ENCODE data around the gene CUEDC2. TPM values are rescaled to one million over a fixed set of nuclear protein-coding genes. Genes with fewer than 3 reads are reported as not detected.

Gene CUEDC2
- polyA plus RNA-seq, 4 donors: 23.3 to 43.8 (median 30.0) TPM

DNA sequence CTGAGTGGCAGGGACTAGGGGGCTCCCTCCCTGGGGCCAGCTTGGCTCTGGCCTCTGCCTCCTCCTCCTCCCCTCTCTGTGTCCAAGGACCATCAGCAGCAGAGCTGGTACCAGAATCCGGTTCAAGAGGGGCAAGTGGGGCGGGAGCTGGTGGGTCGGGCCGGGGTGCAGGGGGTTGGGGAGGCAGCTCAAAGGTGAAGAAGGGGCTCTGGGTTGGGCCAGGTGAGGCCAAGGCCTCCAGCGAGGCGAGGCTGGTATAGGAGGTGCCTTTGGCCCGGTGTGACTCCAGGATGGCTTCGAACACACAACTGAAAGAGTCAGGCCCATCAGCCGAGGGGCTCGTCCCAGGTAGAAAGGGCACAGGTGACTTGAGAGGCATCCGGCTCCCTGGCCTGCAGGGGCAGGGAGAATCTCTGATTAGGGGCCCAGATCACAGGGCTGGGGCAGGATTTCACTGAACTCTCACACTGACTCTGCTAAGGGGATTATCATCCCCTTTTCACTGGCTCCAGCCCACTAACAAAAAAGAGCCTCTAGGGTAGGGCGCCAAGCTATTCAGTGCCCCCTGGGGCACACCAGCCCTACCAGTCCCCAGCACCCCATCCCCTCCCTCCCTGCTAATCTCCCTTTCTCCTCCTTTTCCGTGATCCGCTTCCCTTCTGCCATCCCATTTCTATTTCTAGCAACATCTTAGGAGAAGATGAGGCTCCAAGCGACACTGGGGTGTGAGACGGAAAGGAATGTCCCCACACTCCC lies 18.4 kb downstream of the CUEDC2 start:
- WGBS, 3 donors: 69 to 82% (median 81%) methylated on average over 16 of the region's 16 CpGs

DNA sequence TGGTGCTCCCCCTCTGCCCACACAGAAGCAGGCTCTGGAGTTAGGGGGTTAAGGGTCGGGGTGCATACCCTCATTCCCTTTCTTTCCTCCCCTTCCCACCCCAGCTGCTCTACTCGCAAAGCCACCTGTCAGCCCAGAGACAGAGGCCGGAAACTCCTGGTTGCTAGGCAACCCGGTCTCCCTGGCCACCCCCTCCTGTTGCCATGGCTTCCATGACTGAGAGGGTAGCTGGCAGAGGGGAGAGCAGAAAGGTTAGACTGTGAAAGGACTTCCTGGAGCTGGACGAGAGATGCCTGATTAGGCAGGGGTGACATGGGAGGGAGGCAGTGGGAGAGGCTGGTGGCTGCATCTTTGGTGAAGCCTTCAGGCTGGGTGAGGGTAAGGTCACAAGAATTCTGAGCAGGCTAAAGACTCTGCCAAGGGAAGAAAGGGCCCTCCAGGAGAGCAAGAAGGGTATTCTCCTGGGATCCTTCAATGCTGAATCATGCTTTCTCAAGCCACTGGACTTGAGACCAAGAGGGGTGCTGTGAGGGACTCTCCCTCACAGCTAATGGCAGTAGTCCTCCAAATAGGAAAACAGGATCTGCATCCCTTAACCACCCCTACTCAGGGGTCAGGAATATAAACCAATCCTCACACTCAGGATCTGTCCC lies 19.2 kb downstream of the CUEDC2 start:
- no peak for FAIRE-seq
- Histone ChIP-seq H3K27me3 (ENCODE audit: control insufficient read depth in 3 of 3, insufficient read depth in 3 of 3, low read length in 3 of 3) (peaks cover 21 to 64% (median 27%) of the 10 kb centered on the region in 3 donors), H3K4me3 (ENCODE audit: low read depth in 1 of 3, low read length in 3 of 3) (no peak overlapping the region), H3K36me3 (ENCODE audit: control insufficient read depth in 3 of 3, insufficient read depth in 2 of 3, low read depth in 1 of 3, low read length in 3 of 3) (peaks cover 0 to 44% (median 0%) of the 10 kb centered on the region in 3 donors), H3K4me1 (ENCODE audit: control insufficient read depth in 3 of 3, insufficient read depth in 2 of 3, low read depth in 1 of 3, low read length in 2 of 3) (peaks cover 0 to 59% (median 0%) of the 10 kb centered on the region in 3 donors), H3K27ac (ENCODE audit: low read depth in 1 of 3, low read length in 2 of 3) (no peak overlapping the region), H3K9me3 (ENCODE audit: control insufficient read depth in 2 of 2, insufficient read depth in 1 of 2, low read depth in 1 of 2, low read length in 1 of 2) (no peaks in the 10 kb centered on the region)
- DNase-seq: no peak
- WGBS, 3 donors: 9 to 15% (median 11%) methylated on average over 5 of the region's 5 CpGs

More for the DNA sequence above, 18.4 kb downstream of the CUEDC2 start:
- Histone ChIP-seq H3K27ac (ENCODE audit: low read depth in 1 of 3, low read length in 2 of 3) (no peak overlapping the region), H3K4me1 (ENCODE audit: control insufficient read depth in 3 of 3, insufficient read depth in 2 of 3, low read depth in 1 of 3, low read length in 2 of 3) (peaks cover 0 to 62% (median 0%) of the 10 kb centered on the region in 3 donors), H3K36me3 (ENCODE audit: control insufficient read depth in 3 of 3, insufficient read depth in 2 of 3, low read depth in 1 of 3, low read length in 3 of 3) (peaks cover 0 to 41% (median 0%) of the 10 kb centered on the region in 3 donors), H3K27me3 (ENCODE audit: control insufficient read depth in 3 of 3, insufficient read depth in 3 of 3, low read length in 3 of 3) (peaks cover 22 to 65% (median 23%) of the 10 kb centered on the region in 3 donors), H3K9me3 (ENCODE audit: control insufficient read depth in 2 of 2, insufficient read depth in 1 of 2, low read depth in 1 of 2, low read length in 1 of 2) (no peaks in the 10 kb centered on the region), H3K4me3 (ENCODE audit: low read depth in 1 of 3, low read length in 3 of 3) (peak overlapping the region in 1 of 3 donors; percentile 51)
- FAIRE-seq (no peak), DNase-seq (no peak)

DNA sequence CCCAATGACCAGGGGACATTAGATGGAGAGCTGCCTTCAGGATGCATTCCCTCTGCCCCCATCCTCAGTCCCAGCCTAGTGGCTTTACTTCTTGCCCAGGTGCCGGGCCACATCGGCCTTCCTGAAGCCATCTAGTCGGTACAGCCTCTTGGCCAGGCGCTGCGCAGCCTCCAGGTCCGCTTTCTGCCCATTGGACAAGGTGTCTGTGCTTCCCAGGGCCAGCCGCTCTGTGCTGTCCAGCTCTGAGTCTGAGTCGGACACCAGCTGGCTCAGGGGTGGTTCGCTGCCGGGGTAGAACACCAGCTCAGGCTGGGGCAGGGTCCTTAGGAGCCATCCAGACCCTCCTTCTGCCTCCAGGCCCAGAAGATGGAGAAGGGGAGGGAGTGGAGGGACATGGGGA lies 20.1 kb downstream of the CUEDC2 start:
- 90 to 92% (median 91%) methylated on average over 10 of the region's 10 CpGs for WGBS, 3 donors
- no peaks in the 10 kb centered on the region for H3K9me3 ChIP-seq (ENCODE audit: control insufficient read depth in 2 of 2, insufficient read depth in 1 of 2, low read depth in 1 of 2, low read length in 1 of 2)
- FAIRE-seq: no peak
- H3K27me3 ChIP-seq (ENCODE audit: control insufficient read depth in 3 of 3, insufficient read depth in 3 of 3, low read length in 3 of 3): peaks cover 24 to 72% (median 31%) of the 10 kb centered on the region in 3 donors
- H3K27ac ChIP-seq (ENCODE audit: low read depth in 1 of 3, low read length in 2 of 3): no peak overlapping the region
- no peak overlapping the region for H3K4me3 ChIP-seq (ENCODE audit: low read depth in 1 of 3, low read length in 3 of 3)
- peaks cover 0 to 52% (median 0%) of the 10 kb centered on the region in 3 donors for H3K4me1 ChIP-seq (ENCODE audit: control insufficient read depth in 3 of 3, insufficient read depth in 2 of 3, low read depth in 1 of 3, low read length in 2 of 3)
- peaks cover 0 to 50% (median 0%) of the 10 kb centered on the region in 3 donors for H3K36me3 ChIP-seq (ENCODE audit: control insufficient read depth in 3 of 3, insufficient read depth in 2 of 3, low read depth in 1 of 3, low read length in 3 of 3)
- DNase-seq: no peak

DNA sequence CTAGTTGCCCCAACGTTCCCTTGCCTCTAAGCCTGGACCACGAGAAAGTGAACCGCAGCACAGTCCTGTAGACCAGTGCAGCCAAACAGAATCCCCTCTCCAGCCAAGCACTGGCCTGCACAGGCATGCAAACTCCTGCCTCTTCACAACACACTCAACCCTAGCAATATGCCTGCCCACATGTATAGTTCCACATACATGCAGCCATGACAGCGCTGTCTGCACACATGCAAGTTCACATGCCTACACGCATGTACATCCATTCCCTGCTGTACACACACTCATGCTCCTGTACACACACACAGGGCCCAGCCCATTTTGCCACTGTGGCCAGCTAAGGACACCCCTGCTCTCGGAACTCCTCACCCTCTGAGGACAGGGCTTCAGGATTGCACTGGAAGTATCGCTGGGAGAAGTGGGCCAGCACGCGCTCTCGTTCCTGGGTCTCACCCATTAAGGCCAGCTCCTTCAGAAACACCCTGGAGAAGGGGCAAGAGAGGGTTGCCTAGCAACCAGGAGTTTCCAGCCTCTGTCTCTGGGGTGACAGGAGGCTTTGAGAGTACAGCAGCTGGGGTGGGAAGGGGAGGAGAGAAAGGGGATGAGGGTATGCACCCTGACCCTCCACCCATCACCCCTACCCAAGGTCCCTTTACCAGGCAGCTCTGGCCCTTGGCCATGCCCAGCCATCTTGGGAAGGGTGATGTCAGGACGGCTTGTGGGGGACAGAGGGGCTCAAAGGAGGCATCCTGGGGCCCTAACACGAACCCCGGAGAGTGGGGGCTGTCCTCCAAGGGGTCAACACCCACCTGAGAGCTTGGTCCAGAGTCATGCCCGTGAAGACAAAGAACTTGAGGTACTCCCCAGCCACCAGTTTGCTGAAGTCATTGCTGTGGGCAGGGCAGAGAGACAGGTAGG lies 20.8 kb downstream of the CUEDC2 start:
- Histone ChIP-seq H3K27ac (ENCODE audit: low read depth in 1 of 3, low read length in 2 of 3) (peak overlapping the region in 1 of 3 donors; percentile 77), H3K4me1 (ENCODE audit: control insufficient read depth in 3 of 3, insufficient read depth in 2 of 3, low read depth in 1 of 3, low read length in 2 of 3) (peaks cover 0 to 45% (median 0%) of the 10 kb centered on the region in 3 donors), H3K36me3 (ENCODE audit: control insufficient read depth in 3 of 3, insufficient read depth in 2 of 3, low read depth in 1 of 3, low read length in 3 of 3) (peaks cover 0 to 51% (median 0%) of the 10 kb centered on the region in 3 donors), H3K27me3 (ENCODE audit: control insufficient read depth in 3 of 3, insufficient read depth in 3 of 3, low read length in 3 of 3) (peaks cover 24 to 72% (median 31%) of the 10 kb centered on the region in 3 donors), H3K4me3 (ENCODE audit: low read depth in 1 of 3, low read length in 3 of 3) (no peak overlapping the region), H3K9me3 (ENCODE audit: control insufficient read depth in 2 of 2, insufficient read depth in 1 of 2, low read depth in 1 of 2, low read length in 1 of 2) (no peaks in the 10 kb centered on the region)
- FAIRE-seq (no peak), DNase-seq (no peak)
- WGBS, 3 donors: 74 to 84% (median 82%) methylated on average over 14 of the region's 14 CpGs

DNA sequence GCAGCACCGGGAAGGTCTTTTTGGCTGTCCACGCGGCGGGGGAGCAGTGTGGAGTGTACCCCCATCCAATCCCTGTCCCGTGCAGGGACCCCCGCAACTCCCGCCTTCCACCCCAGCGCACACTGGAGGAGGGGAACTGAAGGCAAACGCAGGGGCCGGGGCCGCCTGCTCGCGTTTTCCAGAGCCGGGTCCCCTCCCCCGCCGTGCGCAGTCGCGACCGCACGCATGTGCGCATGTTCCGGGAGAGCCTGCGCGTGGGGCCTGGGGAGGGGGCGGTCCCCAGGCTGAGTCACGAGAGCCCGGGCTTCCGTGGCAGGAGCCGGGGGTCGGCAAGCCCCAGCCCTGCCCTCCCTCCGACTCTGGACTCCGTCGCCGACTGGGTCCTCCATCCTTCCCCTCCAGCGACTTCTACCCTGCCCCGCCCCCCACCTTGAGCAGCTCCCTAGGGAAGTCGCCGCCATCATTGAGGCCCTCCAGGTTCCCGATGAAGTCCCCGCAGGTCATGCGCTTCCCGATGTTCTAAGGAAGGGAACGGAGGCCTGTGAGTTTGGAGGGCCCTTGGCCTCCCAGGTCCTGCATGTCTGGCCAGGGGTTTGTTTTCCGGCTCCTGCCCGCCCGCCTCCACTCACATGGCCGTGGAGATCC lies 21.8 kb downstream of the CUEDC2 start:
- 2 to 8% (median 2%) methylated on average over 40 to 48 of the region's 48 CpGs for WGBS, 3 donors
- peak overlapping the region in 1 of 3 donors; percentile 77 for H3K27ac ChIP-seq (ENCODE audit: low read depth in 1 of 3, low read length in 2 of 3)
- peaks cover 0 to 42% (median 0%) of the 10 kb centered on the region in 3 donors for H3K4me1 ChIP-seq (ENCODE audit: control insufficient read depth in 3 of 3, insufficient read depth in 2 of 3, low read depth in 1 of 3, low read length in 2 of 3)
- H3K36me3 ChIP-seq (ENCODE audit: control insufficient read depth in 3 of 3, insufficient read depth in 2 of 3, low read depth in 1 of 3, low read length in 3 of 3): peaks cover 0 to 54% (median 0%) of the 10 kb centered on the region in 3 donors
- no peak for FAIRE-seq
- H3K4me3 ChIP-seq (ENCODE audit: low read depth in 1 of 3, low read length in 3 of 3): peak overlapping the region in 2 of 3 donors; percentile 23 to 38
- H3K27me3 ChIP-seq (ENCODE audit: control insufficient read depth in 3 of 3, insufficient read depth in 3 of 3, low read length in 3 of 3): peaks cover 24 to 72% (median 31%) of the 10 kb centered on the region in 3 donors
- peak in 1 of 2 donors; percentile 52 for DNase-seq
- no peaks in the 10 kb centered on the region for H3K9me3 ChIP-seq (ENCODE audit: control insufficient read depth in 2 of 2, insufficient read depth in 1 of 2, low read depth in 1 of 2, low read length in 1 of 2)

DNA sequence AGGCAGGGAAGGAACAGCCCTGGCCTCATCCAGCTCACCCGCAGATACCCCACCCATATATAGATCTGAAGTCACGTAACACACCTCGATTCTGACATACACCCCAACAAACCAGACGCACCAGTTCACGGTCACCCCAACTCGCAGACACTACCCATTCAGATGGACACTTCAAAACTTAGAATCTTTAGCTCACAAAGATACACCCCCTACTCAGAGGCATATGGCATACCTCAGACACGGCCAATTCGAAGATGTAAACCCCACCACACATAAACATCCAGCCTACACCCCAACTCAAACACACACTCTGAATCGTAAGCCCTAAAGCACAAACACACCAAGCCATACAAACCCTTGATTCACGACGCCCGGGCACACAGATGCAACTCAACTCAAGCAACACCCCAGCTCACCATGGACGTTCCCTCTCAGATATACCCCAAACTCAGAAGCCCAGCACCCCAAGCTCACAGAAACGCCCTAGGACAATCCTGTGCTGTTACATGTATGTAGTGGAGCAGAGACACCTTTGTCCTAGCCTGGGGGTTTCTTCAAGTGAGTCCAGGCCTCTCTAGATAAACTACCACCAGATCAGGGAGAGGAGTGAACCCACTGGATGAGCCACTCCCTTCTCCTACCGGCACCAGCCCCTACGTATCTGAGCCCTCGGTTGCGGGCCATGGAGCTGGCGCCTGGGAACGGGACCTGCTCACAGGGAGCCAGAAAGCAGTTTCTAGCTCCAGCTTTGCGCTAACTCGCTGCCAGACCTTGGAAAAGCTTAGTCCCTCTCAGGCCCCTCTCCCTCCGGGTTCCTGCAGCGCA lies 22.6 kb downstream of the CUEDC2 start:
- WGBS, 3 donors: 21 to 27% (median 26%) methylated on average over 23 to 24 of the region's 24 CpGs
- FAIRE-seq (no peak), DNase-seq (peak in 1 of 2 donors; percentile 35)
- Histone ChIP-seq H3K4me3 (ENCODE audit: low read depth in 1 of 3, low read length in 3 of 3) (peak overlapping the region in 2 of 3 donors; percentile 38 to 52), H3K9me3 (ENCODE audit: control insufficient read depth in 2 of 2, insufficient read depth in 1 of 2, low read depth in 1 of 2, low read length in 1 of 2) (no peaks in the 10 kb centered on the region), H3K4me1 (ENCODE audit: control insufficient read depth in 3 of 3, insufficient read depth in 2 of 3, low read depth in 1 of 3, low read length in 2 of 3) (peaks cover 0 to 42% (median 0%) of the 10 kb centered on the region in 3 donors), H3K36me3 (ENCODE audit: control insufficient read depth in 3 of 3, insufficient read depth in 2 of 3, low read depth in 1 of 3, low read length in 3 of 3) (peaks cover 0 to 62% (median 0%) of the 10 kb centered on the region in 3 donors), H3K27me3 (ENCODE audit: control insufficient read depth in 3 of 3, insufficient read depth in 3 of 3, low read length in 3 of 3) (peaks cover 24 to 66% (median 31%) of the 10 kb centered on the region in 3 donors), H3K27ac (ENCODE audit: low read depth in 1 of 3, low read length in 2 of 3) (peak overlapping the region in 1 of 3 donors; percentile 77)
